AG08395 (cell line): Measurements from ENCODE around the gene PGA5.

Experiments
- DNase-seq: peaks from one replicate; pipeline ENCODE4 v3.0.0; 2012; ENCODE audit warnings: mixed read lengths, low spot score

The PGA5 gene

DNA sequence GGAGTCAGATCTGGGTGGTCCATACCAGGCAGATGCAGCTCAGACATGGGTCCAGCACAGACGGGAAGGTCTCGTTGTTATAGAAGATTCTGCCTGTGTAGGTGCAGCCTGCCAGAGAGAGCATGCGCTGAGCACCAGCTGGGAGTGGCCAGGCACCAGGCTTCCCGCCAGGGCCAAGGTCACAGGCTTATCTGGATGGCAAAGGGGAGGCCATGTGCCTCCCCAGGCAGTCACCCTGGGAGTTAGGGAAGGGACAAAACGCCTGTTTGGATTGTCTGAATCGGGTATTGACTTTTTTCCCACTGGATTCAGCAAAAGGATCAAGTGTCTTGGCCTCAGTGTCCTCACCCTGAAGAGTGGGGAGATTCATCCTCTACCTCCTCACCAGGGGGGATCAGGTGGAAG lies 26.5 kb downstream of the PGA5 start:
- DNase-seq, result no peak

GRCh38 chr11:61268588-61269250 lies 27.7 kb downstream of the PGA5 start:
- no peak for DNase-seq

DNA sequence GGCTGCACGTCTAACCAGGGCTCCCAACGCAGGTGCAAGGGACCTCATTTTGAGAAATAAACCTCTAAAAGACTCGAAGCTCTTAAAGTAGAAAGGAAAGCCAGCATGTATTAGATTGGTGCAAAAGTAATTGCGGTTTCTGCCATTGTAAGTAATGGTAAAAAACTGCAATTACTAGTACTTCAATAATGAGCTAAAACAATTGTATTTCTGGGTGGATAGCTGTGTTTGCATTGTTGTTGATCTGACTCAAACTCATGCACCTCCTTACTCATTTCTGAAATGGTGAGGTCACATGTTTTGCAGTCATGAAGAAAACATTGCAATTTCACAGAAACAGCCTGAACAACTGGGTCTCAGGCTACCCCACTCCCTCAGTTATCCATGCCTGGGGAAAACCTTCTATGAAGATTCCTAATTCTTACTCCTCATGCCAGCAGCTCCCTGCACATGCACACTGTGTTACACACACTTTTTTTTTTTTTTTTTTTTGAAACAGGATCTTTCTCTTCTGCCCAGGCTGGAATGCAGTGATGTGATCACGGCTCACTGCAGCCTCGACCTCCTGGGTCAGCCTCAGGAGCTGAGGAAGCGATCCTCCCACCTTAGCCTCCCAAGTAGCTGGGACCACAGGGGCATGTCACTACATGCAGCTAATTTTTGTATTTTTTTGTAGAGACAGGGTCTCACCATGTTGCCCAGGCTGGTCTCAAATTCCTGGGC lies 29.5 kb downstream of the PGA5 start:
- DNase-seq, result peak; percentile 75

DNA sequence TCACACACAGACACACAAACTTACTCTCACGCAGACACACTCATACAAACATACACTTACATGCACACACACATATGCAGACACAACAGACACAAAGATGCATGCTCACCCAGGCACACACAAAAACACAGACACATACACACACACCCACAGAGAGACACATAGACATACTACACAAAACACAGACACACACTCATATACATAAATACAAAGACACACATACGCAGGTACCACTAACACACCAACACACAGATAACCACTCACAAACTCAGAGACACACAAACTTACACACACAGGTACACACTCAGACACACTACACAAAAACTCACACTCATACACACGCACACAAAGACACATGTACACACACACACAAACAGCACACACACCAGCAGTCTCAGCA lies 31.8 kb downstream of the PGA5 start:
- DNase-seq, result no peak

GRCh38 chr11:61273178-61274078 lies 32.5 kb downstream of the PGA5 start:
- DNase-seq, result no peak

- DNase-seq, result no peak
Observed at GRCh38 chr11:61274084-61274483, 33.1 kb downstream of the PGA5 start.

DNA sequence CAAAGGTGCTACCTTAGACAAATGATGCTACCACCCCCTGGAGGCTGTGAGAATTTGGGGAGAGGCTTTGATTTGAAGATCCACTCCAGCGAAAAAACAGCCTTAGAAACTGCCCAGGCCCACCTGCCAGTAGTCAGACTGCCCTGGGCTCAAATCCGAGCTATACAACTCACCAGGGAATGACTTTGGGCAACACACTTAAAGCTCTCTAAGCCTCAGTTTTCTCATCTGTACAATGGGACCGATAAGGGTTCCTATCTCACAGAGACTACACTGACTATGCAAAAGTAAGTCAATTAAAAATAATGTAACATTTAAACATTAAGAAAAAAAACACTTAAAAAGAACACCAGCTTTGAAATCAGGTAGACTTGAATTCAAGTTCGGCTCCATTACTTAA lies 34.2 kb downstream of the PGA5 start:
- no peak for DNase-seq

- no peak for DNase-seq
Observed at GRCh38 chr11:61277186-61278000, 36.4 kb downstream of the PGA5 start.

GRCh38 chr11:61278001-61278470 lies 37.1 kb downstream of the PGA5 start:
- no peak for DNase-seq

- no peak for DNase-seq
Observed at GRCh38 chr11:61279934-61280659, 39.1 kb downstream of the PGA5 start.

GRCh38 chr11:61280883-61281580 lies 40.1 kb downstream of the PGA5 start:
- no peak for DNase-seq

GRCh38 chr11:61281581-61282250 lies 40.7 kb downstream of the PGA5 start:
- DNase-seq, result peak; percentile 55

DNA sequence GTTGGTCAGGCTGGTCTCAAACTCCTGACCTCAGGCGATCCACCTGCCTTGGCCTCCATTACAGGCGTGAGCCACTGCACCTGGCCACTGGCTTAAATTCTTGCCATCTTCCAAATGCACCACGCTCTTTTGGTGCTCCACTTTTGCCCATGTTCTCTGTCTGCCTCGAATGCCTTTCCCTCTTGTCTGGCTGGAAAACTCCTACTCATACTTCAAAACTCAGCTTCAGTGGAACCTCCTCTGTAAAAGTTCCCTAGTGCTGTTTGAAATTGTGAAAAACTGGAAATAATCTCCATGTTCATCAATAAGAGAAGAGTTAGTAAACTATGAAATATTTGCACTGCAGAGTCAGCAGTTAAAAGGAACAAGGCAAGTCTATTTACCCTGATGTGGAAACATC lies 42.6 kb downstream of the PGA5 start:
- DNase-seq, result no peak

DNA sequence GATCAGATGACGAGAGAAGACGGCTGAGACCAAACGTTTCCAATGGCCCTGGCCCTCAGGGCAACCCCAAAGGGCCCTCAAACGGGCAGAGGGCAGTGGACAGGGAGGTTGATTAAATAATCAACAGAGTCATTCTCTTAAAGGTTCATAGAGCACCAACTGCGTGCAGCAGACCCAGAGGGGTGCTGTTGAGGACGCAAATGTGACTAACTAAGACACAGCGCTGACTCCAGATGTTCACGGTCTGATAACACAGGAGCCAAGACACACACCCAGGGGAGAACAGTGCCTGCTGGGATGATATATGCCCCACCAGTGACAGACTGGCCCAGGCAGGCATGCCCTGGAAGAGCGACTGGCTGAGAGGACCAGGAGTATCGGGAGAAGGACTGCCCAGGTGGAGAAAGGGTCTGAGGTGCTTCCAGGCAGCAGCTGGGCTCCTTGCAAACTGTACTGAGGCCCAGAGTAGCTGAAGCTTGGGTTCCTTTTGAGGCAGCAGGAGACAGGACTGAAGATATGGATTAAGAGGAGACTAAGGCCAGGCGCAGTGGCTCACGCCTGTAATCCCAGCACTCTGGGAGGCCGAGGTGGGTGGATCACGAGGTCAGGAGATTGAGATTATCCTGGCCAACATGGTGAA lies 46.5 kb downstream of the PGA5 start:
- no peak for DNase-seq

DNA sequence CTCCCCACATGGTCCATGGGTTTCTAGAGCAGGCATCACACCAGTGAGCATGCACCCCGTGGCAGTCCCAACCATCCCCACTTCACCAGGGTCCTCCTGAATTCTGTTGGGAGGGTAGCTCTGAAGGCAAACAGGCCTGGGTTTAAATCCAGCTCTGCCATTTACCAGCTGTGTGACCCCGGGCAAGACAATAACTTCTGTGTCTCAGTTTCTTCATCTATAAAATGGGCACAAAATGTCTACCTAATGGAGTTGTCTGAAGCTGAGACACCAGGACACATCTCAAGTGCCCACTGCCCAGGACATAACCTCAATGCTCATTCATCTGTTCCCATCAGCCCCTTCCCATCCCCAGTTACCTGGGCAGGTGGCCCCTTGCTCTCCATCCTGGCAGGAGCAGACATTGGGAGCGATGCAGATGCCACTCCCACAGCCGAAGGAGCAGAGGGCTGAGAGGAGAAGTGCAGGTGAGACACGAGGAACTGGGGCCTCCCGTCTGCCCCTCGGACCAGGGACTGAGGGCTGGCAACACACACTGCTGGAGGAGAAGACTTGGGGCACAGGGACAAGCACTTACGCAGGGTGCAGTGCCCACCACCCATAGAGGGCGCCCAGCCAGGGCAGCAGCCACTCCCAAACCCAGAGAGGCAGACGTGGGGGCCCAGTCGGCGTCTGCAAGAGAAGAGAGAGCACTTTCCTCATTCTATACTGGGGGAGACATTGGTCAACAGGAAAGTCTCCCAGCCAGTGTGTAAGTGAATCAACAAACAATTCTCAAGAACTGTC lies 50.1 kb downstream of the PGA5 start:
- no peak for DNase-seq

DNA sequence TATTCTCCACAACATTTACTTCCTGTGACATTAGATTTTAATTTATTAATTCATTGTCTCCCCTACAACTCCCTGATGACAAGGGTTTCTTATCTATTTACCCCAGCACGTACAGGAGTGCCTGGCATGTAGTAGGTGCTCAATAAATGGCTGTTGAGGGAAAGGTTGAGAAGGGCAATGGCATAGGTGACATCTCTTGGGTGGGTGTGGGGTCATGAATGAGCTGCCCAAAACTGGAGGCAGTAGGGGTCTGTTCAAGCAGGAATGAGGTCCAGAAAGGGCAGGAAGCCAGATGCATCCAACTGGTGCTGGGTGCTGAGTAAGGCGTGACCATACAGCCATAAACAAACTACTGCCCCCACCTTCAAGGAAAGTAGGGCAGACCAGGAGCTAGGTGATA lies 51.4 kb downstream of the PGA5 start:
- DNase-seq, result no peak

DNA sequence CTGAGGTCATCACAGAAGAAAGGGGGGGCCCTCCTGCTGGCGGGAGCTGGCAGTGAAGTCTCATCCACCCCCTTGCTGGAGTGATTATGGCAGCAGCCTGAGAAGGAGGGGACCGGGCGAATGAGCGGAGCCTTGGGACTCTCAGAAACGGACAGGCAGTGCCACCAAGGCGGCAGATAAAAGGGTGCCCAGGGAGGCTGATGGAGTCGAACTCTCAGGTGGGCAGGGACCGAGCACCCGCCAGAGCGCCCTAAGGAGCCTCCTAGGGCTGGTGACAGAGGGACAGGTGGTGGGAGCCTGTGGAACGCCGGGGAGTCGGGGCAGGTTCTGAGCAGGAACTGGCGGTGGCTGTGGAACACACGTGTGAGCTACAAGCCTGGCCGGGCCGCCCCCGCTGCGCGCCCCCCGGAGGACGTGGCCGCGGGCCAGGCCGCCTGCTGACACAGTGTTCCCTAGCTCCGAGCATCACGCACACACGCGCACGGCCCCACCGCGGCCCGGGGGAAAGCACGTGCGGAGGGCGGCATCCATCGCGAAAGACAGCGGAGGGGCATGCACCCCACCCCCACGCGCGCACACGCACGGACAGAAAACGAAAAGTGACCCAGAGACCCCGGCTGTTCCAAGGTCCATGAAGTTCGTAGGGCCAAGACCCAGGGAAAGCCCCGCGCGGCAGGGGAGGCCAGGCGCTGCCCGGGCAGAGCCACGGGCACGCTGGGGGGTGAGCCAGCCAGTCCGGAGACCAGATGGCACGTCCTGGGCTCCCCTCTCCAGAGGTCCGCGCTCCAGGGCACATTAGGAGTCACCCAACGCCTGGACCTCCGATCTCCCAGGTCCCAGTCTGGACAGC lies 53.1 kb downstream of the PGA5 start:
- peak; percentile 69 for DNase-seq
